OCI-LY7 (cell line): Measurements from ENCODE around the gene SSTR5. TPM values are rescaled to one million over a fixed set of nuclear protein-coding genes. Genes with fewer than 3 reads are reported as not detected.

Experiments
- BruUV-seq: library from RNA; stranded (reverse); fragments of 400-500 nt; replicated peaks from 2 replicates; lab custom pipeline; 2021; lab: Mats Ljungman, UMichigan
- CTCF ChIA-PET: fragments of 300-600 bp; sonication (Branson Sonifier 250); formaldehyde crosslinking; loops from one replicate; lab custom pipeline; 2022; ENCODE audit warnings: antibody characterized with exemption; ENCODE audit not compliant: unreplicated experiment; lab: Charles Lee
- POLR2A ChIA-PET: fragments of 300-600 bp; sonication (Branson Sonifier 250); formaldehyde crosslinking; loops from one replicate; lab custom pipeline; 2022; ENCODE audit warnings: antibody characterized with exemption; lab: Charles Lee
- DNase-seq: peaks from one replicate; pipeline ENCODE4 v3.0.0-alpha.2; 2015; ENCODE audit warnings: low spot score
- H2AFZ ChIP-seq: fragments of 200-600 bp; sonication (generic), shearing (Covaris generic); 2 replicates; pipeline ENCODE4 v1.6.1; 2014; ENCODE audit warnings: mild to moderate bottlenecking, antibody characterized with exemption, low read length, moderate library complexity
- H3K27ac ChIP-seq: fragments of 200-600 bp; sonication (generic); 2 replicates; pipeline ENCODE4 v1.5.1; 2014; ENCODE audit warnings: mixed run types, low read depth, mild to moderate bottlenecking, moderate library complexity, low read length, inconsistent platforms; ENCODE audit not compliant: poor library complexity, severe bottlenecking
- H3K36me3 ChIP-seq: fragments of 200-600 bp; sonication (generic); 2 replicates; pipeline ENCODE4 v1.6.1; 2014; ENCODE audit warnings: mild to moderate bottlenecking, antibody characterized with exemption, low read length, moderate library complexity, mixed read lengths; ENCODE audit not compliant: insufficient read depth
- H3K4me1 ChIP-seq: fragments of 200-600 bp; sonication (generic); 2 replicates; pipeline ENCODE4 v1.5.1; 2014; ENCODE audit warnings: mild to moderate bottlenecking, low read length; ENCODE audit not compliant: insufficient read depth, poor library complexity, severe bottlenecking
- H3K4me2 ChIP-seq: fragments of 200-600 bp; sonication (generic); 2 replicates; pipeline ENCODE4 v1.6.1; 2014; ENCODE audit warnings: mild to moderate bottlenecking, low read length
- H3K4me3 ChIP-seq: fragments of 200-600 bp; sonication (generic); 2 replicates; pipeline ENCODE4 v1.5.1; 2014; ENCODE audit warnings: mild to moderate bottlenecking, low read depth, low read length; ENCODE audit not compliant: poor library complexity, severe bottlenecking
- H3K79me2 ChIP-seq: fragments of 200-600 bp; sonication (generic); 2 replicates; pipeline ENCODE4 v1.6.1; 2016; ENCODE audit warnings: low read depth, mild to moderate bottlenecking, low read length, moderate library complexity, mixed read lengths; ENCODE audit not compliant: insufficient read depth
- H3K9me2 ChIP-seq: fragments of 200-600 bp; sonication (generic); 2 replicates; pipeline ENCODE4 v1.6.1; 2016; ENCODE audit warnings: mild to moderate bottlenecking, low read length, mixed read lengths; ENCODE audit not compliant: insufficient read depth
- H3K9me3 ChIP-seq: fragments of 200-600 bp; sonication (generic); 2 replicates; pipeline ENCODE4 v1.6.1; 2014; ENCODE audit warnings: mild to moderate bottlenecking, mixed run types, low read length, mixed read lengths
- H4K20me1 ChIP-seq: fragments of 200-600 bp; sonication (generic); 2 replicates; pipeline ENCODE4 v1.6.1; 2014; ENCODE audit warnings: mild to moderate bottlenecking, antibody characterized with exemption, low read length, moderate library complexity, mixed read lengths; ENCODE audit not compliant: insufficient read depth
- CTCF ChIP-seq: fragments of 200-600 bp; sonication (generic); conservative IDR thresholded peaks from 2 replicates; pipeline ENCODE4 v1.5.1; 2014; ENCODE audit warnings: mild to moderate bottlenecking, antibody characterized with exemption, low read length, moderate library complexity, mixed read lengths
- EZH2phosphoT487 ChIP-seq: fragments of 200-600 bp; sonication (generic); IDR thresholded peaks from 2 replicates; pipeline ENCODE4 v1.6.1; 2018; ENCODE audit warnings: low read depth, borderline replicate concordance, mild to moderate bottlenecking, mixed run types, antibody characterized with exemption, low read length, moderate library complexity, mixed read lengths
- intact Hi-C: fragments of 100-400 bp; cut with micrococcal nuclease; formaldehyde crosslinking; loops from one replicate; pipeline ENCODE4 v1.10.0; 2022; ENCODE audit not compliant: unreplicated experiment
- total RNA-seq, 2 experiments: library from RNA; depleted of rRNA in 1 of 2; stranded (reverse); fragments of >200 nt in 1 of 2; shearing (Covaris generic) in 1 of 2; gene quantifications; 2 replicates each; pipeline ENCODE4 v1.2.3, GENCODE V29; 2014 to 2022

SSTR5 gene
- total RNA-seq, 2 experiments from 2014 or later, result not detected

DNA sequence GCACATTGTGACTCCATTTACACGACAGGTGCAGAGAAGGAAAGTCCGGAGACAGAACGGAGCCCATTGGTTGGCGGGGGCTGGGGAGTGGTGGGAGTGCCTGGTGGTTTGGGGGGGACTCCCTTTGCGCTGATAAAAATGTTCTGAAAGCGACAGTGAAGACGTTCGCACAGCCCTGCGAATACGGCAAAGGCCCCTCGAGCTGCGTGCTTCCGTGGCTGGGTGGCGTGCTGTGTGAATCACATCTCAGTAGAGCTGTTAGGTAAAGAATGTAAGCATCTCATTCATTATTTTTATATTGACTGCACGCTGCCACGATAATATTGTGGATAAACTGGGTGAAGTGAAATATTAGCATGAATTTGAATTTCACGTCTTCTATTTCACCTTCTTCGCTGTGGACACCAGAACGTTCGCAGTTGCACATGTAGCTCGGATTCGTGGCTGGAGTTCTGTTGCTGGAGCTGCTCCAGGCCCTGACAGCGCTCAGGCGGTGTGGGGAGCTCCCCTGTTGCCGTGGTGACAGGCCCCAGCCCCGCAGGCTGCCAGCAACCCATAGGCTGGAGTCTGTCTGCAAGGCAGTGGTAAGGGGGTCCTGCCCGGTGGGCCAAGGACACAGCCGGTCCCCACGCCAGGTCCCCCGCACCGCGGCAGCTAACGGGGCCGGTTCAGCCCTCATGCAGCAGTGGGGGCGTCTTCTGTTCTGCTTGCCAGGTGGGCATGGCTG is 46.3 kb upstream of the SSTR5 start:
- Histone ChIP-seq H3K4me3 (no peak overlapping the region), H3K79me2 (no peaks in the 10 kb centered on the region), H3K36me3 (no peaks in the 10 kb centered on the region), H3K9me3 (no peaks in the 10 kb centered on the region), H3K4me2 (no peak overlapping the region), H4K20me1 (no peaks in the 10 kb centered on the region), H2AFZ (no peak overlapping the region), H3K27ac (no peak overlapping the region), H3K4me1 (no peaks in the 10 kb centered on the region), H3K9me2 (no peaks in the 10 kb centered on the region)
- POLR2A ChIA-PET, result interaction anchor here (0.7 kb wide), 1 partner anchor 58 kb away, joined by 4 read pairs; no protein-coding TSS in a partner anchor
- TF ChIP-seq EZH2phosphoT487, result no peak
- no peak for TF ChIP-seq CTCF
- CTCF ChIA-PET, result no interaction called here
- DNase-seq, result no peak
- no TSS peak for BruUV-seq
- intact Hi-C loops, result no loop called here

- Histone ChIP-seq H3K9me2 (no peaks in the 10 kb centered on the region), H2AFZ (no peak overlapping the region), H3K4me2 (no peak overlapping the region), H3K36me3 (no peaks in the 10 kb centered on the region), H3K4me3 (no peak overlapping the region), H3K79me2 (no peaks in the 10 kb centered on the region), H4K20me1 (no peaks in the 10 kb centered on the region), H3K27ac (no peak overlapping the region), H3K9me3 (no peaks in the 10 kb centered on the region), H3K4me1 (no peaks in the 10 kb centered on the region)
- ChIA-PET CTCF (no interaction called here), POLR2A (interaction anchor here (0.7 kb wide), 1 partner anchor 58 kb away, joined by 4 read pairs; no protein-coding TSS in a partner anchor)
- no TSS peak for BruUV-seq
- no peak for DNase-seq
- TF ChIP-seq CTCF, result no peak
- no peak for TF ChIP-seq EZH2phosphoT487
- intact Hi-C loops, result no loop called here
These were observed 45.6 kb upstream of the SSTR5 start for GRCh38 chr16:1026784-1027500.

- no peak overlapping the region for H3K4me3 ChIP-seq
- H4K20me1 ChIP-seq, result no peaks in the 10 kb centered on the region
- intact Hi-C loops, result no loop called here
- no peak overlapping the region for H2AFZ ChIP-seq
- POLR2A ChIA-PET, result no interaction called here
- H3K4me1 ChIP-seq, result no peaks in the 10 kb centered on the region
- H3K79me2 ChIP-seq, result no peaks in the 10 kb centered on the region
- no TSS peak for BruUV-seq
- no peak overlapping the region for H3K27ac ChIP-seq
- DNase-seq, result no peak
- no peak overlapping the region for H3K4me2 ChIP-seq
- TF ChIP-seq CTCF, result no peak
- no peak for TF ChIP-seq EZH2phosphoT487
- CTCF ChIA-PET, result no interaction called here
- no peaks in the 10 kb centered on the region for H3K9me3 ChIP-seq
- H3K9me2 ChIP-seq, result no peaks in the 10 kb centered on the region
- H3K36me3 ChIP-seq, result no peaks in the 10 kb centered on the region
These were observed 45.1 kb upstream of the SSTR5 start for GRCh38 chr16:1027501-1027815.
